ENCODE results near the gene TRMT1L.
"Not testable (repeated sequence)": the region's sequence is repeated elsewhere in the genome, so short reads cannot be mapped to it uniquely, and the experiment has no call there.

TRMT1L gene, protein sequence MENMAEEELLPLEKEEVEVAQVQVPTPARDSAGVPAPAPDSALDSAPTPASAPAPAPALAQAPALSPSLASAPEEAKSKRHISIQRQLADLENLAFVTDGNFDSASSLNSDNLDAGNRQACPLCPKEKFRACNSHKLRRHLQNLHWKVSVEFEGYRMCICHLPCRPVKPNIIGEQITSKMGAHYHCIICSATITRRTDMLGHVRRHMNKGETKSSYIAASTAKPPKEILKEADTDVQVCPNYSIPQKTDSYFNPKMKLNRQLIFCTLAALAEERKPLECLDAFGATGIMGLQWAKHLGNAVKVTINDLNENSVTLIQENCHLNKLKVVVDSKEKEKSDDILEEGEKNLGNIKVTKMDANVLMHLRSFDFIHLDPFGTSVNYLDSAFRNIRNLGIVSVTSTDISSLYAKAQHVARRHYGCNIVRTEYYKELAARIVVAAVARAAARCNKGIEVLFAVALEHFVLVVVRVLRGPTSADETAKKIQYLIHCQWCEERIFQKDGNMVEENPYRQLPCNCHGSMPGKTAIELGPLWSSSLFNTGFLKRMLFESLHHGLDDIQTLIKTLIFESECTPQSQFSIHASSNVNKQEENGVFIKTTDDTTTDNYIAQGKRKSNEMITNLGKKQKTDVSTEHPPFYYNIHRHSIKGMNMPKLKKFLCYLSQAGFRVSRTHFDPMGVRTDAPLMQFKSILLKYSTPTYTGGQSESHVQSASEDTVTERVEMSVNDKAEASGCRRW

GRCh38 chr1:185156854-185157598, at the start of gene TRMT1L, which contains the start of gene SWT1:
TSS of gene TRMT1L (minus strand) at chr1:185156953. CDS start at chr1:185156712, 241 bp downstream.
TSS of gene SWT1 (plus strand) at chr1:185157167. CDS start at chr1:185160842, 3,675 bp downstream.
- DNase-seq: peak; percentile 96

DNA sequence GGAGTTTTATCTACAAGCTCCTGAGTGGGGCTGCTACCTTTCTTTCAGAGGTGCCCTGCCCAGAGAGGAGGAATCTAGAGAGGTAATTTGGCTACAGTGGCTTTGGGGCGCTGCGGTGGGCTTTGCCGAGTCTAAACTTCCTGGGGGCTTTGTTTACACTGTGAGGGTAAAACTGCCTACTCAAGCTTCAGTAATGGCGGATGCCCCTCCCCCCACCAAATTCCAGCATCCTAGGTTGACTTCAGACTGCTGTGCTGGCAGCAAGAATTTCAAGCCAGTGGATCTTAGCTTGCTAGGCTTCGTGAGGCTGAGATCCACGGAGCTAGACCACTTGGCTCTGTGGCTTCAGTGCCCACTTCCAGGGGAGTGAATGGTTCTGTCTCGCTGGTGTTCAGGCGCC, 44.1 kb upstream of the TRMT1L start:
- no peak for DNase-seq

DNA sequence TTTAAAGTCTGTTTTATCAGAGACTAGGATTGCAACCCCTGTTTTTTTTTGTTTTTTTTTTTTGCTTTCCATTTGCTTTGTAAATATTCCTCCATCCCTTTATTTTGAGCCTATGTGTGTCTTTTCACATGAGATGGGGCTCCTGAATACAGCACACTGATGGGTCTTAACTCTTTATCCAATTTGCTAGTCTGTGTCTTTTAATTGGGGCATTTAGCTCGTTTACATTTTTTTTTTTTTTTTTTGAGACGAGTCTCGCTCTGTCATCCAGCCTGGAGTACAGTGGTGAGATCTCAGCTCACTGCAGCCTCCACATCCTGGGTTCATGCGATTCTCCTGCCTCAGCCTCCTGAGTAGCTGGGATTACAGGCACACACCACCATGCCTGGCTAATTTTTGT, 42.0 kb upstream of the TRMT1L start:
- not testable (repeated sequence) for DNase-seq

GRCh38 chr1:185193756-185194155, 37.0 kb upstream of the TRMT1L start:
- no peak for DNase-seq

DNA sequence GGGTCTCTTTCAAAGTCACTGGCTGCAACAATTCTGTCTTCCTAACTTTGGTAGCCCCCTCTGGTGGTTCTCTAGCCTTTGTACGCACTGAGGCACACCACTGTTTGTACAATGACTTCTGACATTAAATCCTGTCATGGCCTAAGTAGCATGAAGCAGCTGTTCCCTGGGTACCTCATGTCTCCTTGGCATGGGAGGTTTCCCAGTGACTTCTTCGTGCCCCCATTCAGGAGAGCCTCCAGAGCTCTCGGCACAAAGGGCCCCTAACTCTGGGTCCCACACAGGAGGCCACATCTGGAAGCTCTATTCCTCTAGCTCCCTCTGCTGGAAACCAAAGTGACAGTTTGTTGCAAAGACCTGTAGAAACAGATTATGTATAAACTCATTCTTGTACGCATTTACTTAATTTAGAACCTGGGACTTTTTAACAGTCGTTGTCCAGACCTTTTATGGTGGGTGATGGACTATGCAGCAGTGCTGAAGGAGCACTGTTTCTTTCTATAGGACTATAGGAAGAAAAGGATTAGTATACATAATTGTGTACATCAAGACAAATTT, 13.6 kb upstream of the TRMT1L start:
- peak; percentile 13 for DNase-seq

DNA sequence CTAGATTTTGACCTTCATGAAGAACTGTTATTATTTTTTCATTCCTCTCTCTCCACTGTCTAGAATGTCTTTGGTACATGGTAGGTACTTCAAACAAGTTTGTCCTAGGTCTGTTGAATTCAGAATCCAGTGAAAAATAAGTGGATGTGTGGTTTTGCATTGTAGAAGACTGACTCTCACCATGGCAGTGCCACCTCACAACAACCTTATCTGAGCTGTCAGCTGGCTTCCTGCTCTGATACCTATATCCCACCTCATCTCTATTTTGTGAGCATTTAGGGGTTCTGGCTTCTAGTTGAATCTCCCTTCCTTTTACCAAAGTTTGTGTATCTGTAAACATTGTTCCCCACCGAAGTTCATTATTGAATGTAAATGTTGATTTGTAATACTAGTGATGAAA, 9.4 kb upstream of the TRMT1L start:
- DNase-seq: no peak

DNA sequence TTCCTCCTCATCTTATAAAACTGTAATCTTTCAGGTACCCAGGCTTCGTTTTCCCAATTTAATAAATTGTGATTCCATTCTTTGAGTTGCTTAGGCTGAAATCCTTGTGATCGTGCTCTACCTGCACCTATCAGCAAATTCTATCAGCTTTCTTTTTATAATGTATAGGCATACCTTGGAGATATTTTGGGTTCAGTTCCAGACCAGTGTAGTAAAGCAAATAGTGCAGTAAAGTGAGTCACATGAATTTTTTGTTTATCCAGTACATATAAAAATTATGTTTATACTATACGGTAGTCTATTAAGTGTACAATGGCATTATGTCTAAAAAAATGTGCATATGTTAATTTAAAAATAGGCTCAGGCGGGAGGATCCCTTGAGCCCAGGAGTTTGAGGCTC, 5.7 kb upstream of the TRMT1L start:
- DNase-seq: no peak

DNA sequence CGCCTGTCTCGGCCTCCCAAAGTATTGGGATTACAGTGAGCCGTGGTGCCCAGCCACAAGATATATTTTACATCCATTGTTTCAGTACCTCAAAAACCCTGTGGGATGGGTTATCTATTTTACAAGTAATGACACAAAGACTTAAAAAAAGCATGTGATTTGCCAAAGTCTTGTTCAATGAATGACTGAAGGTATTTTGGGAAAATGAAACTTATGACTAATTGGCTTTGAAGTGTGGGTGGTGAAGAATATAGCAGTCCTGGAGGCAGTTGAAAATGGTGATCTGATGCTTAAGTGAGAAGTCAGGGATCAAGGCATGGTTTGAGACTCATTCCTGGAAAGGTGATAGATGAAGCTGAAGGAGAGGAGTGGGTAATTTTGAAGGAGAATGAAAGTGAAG, 3.2 kb upstream of the TRMT1L start:
- no peak for DNase-seq

- no peak for DNase-seq
Measured at GRCh38 chr1:185158800-185159199, 2.0 kb upstream of the TRMT1L start.

DNA sequence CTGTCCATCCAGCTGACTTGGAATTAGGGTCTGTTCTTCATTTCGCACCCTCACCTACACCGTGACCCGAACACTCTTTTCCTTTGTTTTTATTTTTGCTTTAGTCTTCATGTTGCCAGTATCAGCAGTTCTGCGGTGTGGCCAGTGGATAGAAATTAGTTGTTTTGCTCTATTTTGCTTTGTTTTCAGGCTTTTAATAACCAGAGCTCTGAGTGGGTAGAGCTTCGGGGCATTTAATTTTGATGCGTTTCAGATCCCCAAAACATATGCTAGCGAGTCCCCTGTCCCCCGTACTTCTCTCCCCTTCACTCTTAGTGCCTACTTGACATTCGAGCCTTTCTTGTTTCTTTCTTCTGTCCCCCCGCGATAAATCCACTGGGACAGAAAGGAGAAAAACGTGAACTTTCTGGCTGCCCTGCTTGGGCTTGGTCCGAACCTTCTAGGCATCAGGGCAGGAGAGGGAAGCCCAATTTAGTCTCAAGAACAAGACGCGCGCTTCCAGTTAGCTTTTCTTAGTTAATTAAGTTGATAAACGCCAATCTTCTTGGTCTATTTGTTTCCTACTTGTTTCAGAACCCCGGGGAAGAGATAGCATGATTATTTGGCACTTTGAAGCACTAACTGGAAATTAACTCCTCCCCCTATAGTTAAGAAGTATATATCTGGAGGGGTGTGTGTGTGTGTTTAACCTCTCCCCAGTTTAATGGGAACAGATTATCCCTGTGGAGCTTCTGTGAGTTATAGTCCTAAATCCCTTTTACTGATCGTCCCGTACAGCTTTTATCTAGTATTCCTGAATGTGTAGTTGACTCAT, 1.1 kb upstream of the TRMT1L start:
- DNase-seq: no peak

DNA sequence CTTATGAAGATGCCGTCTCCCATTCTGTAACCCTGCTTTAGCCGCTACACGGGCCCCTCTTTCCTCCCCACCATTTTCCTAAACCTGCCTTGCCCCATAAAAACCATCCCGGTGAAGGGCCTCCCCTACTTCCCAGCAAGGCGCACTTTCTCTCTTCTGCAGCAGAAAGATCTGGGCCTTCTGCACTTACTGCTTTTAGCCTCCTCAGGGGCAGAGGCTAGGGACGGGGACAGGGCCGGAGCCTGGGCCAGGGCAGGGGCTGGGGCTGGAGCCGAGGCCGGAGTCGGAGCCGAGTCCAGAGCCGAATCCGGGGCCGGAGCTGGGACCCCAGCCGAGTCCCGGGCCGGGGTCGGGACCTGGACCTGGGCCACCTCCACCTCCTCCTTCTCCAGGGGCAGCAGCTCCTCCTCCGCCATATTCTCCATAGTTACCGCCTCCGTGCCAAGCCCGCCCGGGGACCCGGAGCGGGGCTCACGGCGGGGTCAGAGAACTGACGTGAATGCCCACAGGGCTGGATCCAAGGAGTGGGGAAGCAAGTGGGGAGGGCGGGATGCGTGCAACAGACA, 382 bp downstream of the TRMT1L start:
- DNase-seq: no peak

- no peak for DNase-seq
Measured at GRCh38 chr1:185155600-185156287, 1.0 kb downstream of the TRMT1L start.

DNA sequence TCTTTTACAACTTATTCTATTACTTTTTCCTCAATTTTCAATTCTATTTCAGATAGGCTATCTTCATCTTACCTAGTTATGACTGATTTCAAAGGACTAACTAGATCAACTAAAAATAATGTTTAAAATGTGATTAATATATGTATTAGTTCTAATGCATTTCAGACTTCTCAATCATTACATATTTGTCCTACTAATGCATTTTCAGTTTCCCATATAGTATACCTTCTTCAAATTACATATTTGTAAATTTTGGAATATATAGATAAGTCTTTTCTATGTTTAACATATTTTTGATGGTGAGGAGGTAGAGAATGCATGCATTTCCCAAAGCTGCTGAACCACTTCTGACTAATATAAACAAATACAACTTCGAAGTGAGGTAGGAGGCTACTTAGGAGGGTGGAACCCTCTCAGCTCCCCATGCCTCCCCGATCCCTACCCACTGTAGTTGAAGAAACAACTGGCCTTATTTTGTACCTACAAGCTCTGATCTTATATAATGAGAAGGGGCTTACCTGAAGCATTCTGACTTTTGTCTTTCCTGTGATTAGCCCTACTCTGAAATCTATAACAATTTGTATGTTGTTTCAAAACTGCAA, 1.7 kb downstream of the TRMT1L start:
- no peak for DNase-seq

DNA sequence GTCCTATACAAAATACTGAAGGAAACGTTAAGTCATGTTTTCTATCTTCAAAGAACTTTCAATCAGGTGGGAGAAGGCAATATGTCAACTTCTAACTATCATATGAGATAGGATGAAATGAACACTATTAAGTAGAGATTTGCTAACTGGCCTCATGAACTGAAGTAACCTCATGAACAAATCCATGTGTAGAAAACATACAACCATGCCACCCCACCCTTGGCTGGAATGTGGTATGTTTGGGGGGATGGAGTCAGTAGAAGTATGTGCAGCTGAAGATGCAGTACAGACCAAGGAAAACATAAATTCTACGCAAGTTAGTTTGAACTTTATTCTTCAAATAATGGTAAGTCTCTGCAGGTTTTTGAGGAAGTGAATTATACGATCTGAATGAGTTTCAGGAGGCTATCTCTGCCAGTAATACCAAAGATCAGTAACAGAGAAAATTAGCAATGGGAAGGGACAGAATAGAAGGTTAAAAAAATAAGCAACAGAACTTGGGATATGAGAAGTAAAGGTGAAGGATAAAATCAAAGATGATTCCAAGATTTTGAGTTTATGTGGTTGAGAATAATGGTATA, 4.5 kb downstream of the TRMT1L start:
- no peak for DNase-seq

GRCh38 chr1:185151215-185151614, 5.5 kb downstream of the TRMT1L start:
- DNase-seq: no peak

DNA sequence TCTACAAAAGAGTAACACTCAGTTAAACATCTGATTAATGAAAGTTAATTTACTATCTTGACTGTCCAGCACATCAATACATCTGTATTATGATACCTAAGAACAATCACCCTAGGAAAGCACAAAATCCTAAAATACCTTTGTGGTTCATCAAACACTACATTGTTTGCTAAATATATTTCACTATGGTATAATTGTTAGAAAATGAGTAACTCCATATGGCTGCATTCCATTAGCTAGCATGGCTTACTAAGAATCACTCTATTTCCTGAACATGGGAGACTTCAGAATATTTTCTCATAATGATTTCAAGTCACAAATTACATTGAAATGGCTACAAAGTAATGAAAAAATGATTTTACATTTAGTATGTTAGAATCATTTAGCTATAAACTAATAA, 12.5 kb downstream of the TRMT1L start:
- DNase-seq: no peak

DNA sequence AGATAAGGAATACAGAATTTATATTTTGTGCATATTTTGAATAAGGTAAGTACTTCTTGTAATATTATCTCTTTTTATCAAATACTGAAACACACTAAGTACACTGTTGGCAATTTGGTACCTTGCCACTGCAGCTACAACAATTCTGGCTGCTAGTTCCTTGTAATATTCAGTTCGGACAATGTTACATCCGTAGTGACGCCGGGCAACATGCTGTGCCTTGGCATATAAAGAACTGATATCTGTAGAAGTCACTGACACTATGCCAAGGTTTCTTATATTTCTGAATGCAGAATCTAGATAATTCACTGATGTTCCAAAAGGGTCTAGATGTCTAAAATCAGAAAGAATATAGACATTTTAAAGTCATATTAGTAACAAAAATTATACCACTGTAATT, 17.5 kb downstream of the TRMT1L start:
- no peak for DNase-seq

- DNase-seq: no peak
Measured at GRCh38 chr1:185137896-185138545, 18.7 kb downstream of the TRMT1L start.

- no peak for DNase-seq
Measured at GRCh38 chr1:185132534-185132933, 24.2 kb downstream of the TRMT1L start.

- DNase-seq: no peak
Measured at GRCh38 chr1:185129708-185130107, 27.0 kb downstream of the TRMT1L start.
